NCI-H1694 treated with DMSO at 0.1 percent for 48 hours (cell line): ENCODE measurements around the gene HTR3D.
"Not testable (repeated sequence)": the region's sequence is repeated elsewhere in the genome, so short reads cannot be mapped to it uniquely, and the experiment has no call there.

ENCODE experiments used
- DNase-seq: peaks from one replicate; lab custom pipeline; 2025; lab: John Stamatoyannopoulos, UW

The HTR3D gene

DNA sequence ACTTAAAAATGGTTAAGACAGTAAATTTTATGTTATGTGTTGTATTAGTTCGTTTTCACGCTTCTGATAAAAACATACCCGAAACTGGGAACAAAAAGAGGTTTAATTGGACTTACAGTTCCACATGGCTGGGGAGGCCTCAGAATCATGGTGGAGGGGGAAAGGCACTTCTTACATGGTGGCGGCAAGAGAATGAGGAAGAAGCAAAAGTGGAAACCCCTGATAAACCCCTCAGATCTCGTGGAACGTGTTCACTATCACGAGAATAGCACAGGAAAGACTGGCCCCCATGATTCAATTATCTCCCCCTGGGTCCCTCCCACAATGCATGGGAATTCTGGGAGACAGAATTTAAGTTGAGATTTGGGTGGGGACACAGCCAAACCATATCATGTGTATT is 39.6 kb downstream of the HTR3D start:
- not testable (repeated sequence) for DNase-seq

DNA sequence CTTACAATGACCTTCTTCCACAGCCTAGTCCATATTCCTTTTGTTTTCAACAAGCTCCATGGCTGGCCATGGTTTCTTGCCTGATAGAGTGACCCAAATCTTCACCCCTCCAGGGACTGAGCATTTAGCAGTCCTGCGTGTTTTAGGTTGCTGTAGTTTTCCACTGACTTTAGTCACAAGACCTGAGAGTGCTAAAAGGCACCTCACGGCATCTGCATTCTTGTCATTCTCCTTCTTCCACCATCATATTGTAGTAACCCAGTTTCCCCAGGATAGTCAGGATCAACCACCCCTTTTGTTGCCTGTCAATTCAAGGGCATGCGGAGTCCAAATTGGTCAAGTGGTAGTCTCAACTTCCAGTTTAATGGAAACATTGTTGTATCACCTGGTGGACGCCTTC is 42.1 kb downstream of the HTR3D start:
- DNase-seq = no peak

DNA sequence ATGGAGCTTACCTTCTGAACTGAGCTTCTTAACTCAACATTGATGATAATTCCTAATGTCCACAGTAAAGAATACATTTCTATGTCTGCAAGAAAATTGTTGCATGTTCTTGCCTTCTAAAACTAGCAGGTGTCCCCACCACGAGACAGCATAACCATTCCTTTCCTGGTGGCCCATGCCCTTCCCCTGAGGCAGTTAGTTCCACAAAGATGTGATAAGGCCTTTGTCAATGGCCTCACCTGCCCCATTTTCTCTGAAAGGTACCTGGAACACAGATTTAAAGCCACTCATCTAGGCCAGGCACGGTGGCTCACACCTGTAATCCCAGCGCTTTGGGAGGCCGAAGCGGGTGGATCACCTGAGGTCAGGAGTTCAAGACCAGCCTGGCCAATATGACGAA is 44.4 kb downstream of the HTR3D start:
- DNase-seq = no peak

DNA sequence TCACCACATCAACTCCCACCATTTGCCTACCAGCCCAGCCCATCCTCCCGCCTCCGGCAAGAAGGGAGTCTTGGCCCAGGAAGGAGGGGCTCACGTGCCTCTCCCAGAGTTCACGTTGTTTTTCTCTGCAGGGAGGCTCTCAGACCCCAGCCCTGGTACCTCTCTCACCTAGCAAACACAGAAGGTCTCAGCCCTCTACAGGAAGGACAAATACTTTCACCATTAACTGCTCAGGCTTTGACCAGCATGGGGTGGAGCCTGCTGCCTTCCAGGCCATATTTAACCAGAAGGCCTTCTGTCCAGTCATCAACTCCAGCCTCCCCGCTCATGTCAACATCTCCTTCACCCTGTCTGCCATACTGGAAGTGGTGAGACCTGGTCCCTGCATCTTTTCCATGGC is 46.3 kb downstream of the HTR3D start:
- DNase-seq = no peak

DNA sequence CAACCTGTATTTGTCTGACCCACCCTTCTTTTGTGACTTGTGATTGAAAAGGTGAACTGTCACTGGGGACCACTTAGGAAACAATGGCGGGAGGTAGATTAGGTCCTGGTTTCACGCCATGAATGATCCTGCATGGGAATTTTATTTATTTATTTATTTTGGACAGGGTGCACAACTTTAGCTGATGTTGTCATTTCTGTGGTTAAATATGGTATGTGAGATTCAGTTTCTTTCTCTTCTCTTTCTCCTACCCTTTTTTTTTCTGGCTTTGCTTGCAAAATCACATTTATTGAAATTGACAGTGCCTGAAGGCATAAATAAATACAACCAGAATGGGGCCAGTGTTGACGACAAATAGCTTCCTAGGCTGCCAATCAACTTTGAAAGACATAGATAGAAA is 47.3 kb downstream of the HTR3D start:
- DNase-seq = no peak

DNA sequence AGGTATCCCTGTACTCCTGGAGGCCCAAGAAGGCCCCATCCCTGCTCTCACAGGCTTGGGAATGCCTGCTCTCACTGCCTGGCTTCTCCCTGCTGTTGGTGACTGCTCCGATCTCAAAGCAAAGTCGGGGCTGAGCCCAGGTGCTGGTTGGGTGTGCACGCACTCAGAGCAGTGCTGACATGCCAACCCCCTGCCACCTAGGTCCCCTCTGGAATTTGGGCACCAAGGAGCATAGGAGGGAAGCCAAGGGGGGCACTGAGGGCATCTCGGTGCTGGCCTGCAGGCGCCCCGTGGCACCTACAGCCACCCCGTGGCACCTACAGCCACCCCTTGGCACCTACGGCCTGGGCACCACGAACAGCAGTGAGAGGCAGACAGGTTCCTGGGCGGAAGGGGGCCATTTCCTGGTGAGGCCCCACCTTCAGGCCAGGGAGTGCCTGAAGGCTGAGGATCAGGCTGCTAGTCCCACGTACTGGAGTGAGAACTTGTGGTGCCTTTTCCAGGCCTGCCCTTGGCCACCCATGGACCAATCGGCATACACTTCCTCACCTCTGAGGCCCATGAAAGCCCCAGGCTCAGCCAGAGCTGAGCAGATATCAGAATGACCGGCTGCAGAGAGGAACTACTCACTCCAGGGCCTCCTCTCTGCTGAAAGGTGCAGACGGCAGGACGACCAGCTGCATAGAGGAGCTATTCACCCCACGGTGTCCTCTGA is 49.7 kb downstream of the HTR3D start:
- no peak for DNase-seq

DNA sequence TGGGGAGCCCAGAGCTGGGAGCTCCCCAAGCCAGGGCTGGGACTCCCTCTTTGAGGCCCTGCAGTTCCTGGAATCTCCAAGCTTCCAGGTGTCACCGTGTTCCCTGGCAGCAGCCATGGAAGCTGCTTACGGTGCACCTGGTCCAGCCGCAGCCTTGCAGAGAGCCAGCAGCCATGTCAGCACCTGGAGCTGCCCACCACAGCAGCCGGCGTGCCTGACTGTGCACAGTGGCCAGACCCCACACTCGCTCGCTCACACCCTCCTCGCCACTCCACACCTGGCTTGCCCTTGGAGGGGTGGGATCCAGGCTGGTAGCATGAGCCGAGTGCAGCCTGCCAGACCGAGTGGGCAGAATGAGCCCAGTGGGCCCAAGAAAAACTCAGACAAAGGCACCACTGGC is 50.5 kb downstream of the HTR3D start:
- no peak for DNase-seq

DNA sequence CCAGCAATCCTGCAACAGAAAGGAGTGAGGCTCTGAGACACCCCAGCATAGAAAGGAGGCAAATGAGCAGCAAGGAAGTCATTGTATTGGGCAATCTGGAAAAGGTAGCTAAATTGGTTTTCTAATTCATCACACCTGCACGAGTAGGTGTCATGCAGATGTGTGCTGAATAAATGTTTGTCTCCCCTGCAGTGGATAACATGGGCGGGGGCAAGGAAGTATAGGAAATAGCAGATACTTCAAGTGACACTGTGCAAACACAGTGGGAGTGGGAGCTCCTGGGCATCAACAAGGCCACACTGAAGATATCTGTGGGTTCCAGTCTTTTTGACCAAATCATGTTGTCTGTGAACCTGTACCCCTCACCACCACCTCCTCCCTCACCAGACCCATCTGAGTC is 50.9 kb downstream of the HTR3D start:
- no peak for DNase-seq

DNA sequence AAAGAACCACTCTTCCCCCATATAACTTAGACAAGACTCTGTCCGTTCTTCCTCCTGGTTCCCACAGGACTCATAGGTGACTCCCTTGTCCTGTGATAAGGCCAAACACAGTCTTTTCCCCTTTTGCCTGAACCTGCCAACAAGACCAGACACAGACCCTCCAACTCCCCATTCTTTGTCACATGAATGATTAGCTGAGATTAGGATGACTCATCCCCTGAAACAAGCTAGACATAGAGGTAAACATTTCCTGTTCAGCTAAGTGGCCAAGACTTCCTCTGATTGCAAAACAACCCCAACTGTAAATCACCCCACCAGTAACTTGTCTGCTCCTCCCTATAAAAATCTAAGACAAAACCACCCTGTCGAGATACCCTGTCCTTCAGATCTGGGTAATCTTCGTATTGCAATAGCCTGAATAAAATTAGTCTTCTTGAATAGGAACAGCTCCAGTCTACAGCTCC is 53.9 kb downstream of the HTR3D start:
- DNase-seq = no peak
